H9 (cell line): Measurements from ENCODE around the gene SLC17A2. TPM values are rescaled to one million over a fixed set of nuclear protein-coding genes. Genes with fewer than 3 reads are reported as not detected.
A peak's percentile ranks its signal among the peaks of the same experiment; 100 is the strongest.

Source experiments
- DNase-seq: peaks from one replicate; pipeline ENCODE4 v3.0.0-alpha.2; 2017
- H2AFZ ChIP-seq: one replicate; pipeline ENCODE4 v1.6.1; 2013; ENCODE audit warnings: mild to moderate bottlenecking, low read length, control low read depth, moderate library complexity
- H2AK5ac ChIP-seq: 2 replicates; pipeline ENCODE4 v1.6.1; 2013; ENCODE audit warnings: low read length, control low read depth, mixed read lengths; ENCODE audit not compliant: insufficient read length
- H2BK120ac ChIP-seq: one replicate; pipeline ENCODE4 v1.6.1; 2013; ENCODE audit warnings: low read depth, mild to moderate bottlenecking, low read length, control low read depth, inconsistent platforms; ENCODE audit not compliant: poor library complexity, severe bottlenecking
- H2BK12ac ChIP-seq: 2 replicates; pipeline ENCODE4 v1.6.1; 2013; ENCODE audit warnings: low read length, control low read depth, mixed read lengths, low read depth; ENCODE audit not compliant: insufficient read length
- H2BK15ac ChIP-seq: 2 replicates; pipeline ENCODE4 v1.6.1; 2013; ENCODE audit warnings: low read depth, low read length, control low read depth
- H2BK20ac ChIP-seq: one replicate; pipeline ENCODE4 v1.6.1; 2013; ENCODE audit warnings: low read depth, mild to moderate bottlenecking, low read length, control low read depth, inconsistent platforms; ENCODE audit not compliant: poor library complexity, severe bottlenecking
- H2BK5ac ChIP-seq: 2 replicates; pipeline ENCODE4 v1.6.1; 2013; ENCODE audit warnings: low read length, control low read depth, mixed read lengths; ENCODE audit not compliant: insufficient read length
- H3K14ac ChIP-seq: 2 replicates; pipeline ENCODE4 v1.6.1; 2013; ENCODE audit warnings: low read length, control low read depth; ENCODE audit not compliant: insufficient read depth
- H3K18ac ChIP-seq: 2 replicates; pipeline ENCODE4 v1.6.1; 2013; ENCODE audit warnings: low read depth, mild to moderate bottlenecking, mixed read lengths, low read length, control low read depth; ENCODE audit not compliant: insufficient read length
- H3K23ac ChIP-seq: 2 replicates; pipeline ENCODE4 v1.6.1; 2013; ENCODE audit warnings: low read length, control low read depth, mixed read lengths, low read depth; ENCODE audit not compliant: insufficient read length
- H3K23me2 ChIP-seq: 2 replicates; pipeline ENCODE4 v1.6.1; 2013; ENCODE audit warnings: low read depth, mild to moderate bottlenecking, mixed read lengths, low read length, control low read depth; ENCODE audit not compliant: insufficient read length, poor library complexity, severe bottlenecking
- H3K27ac ChIP-seq: 2 replicates; pipeline ENCODE4 v1.5.1; 2013; ENCODE audit warnings: low read length, control low read depth, mixed read lengths, low read depth; ENCODE audit not compliant: insufficient read length
- H3K27me3 ChIP-seq: 2 replicates; pipeline ENCODE4 v1.6.1; 2013; ENCODE audit warnings: low read length, control low read depth, inconsistent platforms; ENCODE audit not compliant: insufficient read depth
- H3K4ac ChIP-seq: 2 replicates; pipeline ENCODE4 v1.6.1; 2013; ENCODE audit warnings: low read depth, mild to moderate bottlenecking, control low read depth, inconsistent platforms, low read length, moderate library complexity
- H3K4me1 ChIP-seq: 2 replicates; pipeline ENCODE4 v1.6.1; 2013; ENCODE audit warnings: low read length, control low read depth, inconsistent platforms; ENCODE audit not compliant: insufficient read depth
- H3K4me2 ChIP-seq: 2 replicates; pipeline ENCODE4 v1.6.1; 2013; ENCODE audit warnings: low read length, control low read depth, mixed read lengths; ENCODE audit not compliant: insufficient read length, insufficient read depth
- H3K56ac ChIP-seq: 2 replicates; pipeline ENCODE4 v1.6.1; 2013; ENCODE audit warnings: low read depth, mild to moderate bottlenecking, mixed read lengths, low read length, control low read depth; ENCODE audit not compliant: insufficient read length
- H3K79me1 ChIP-seq: 2 replicates; pipeline ENCODE4 v1.6.1; 2013; ENCODE audit warnings: low read depth, mild to moderate bottlenecking, moderate library complexity, low read length, control low read depth, inconsistent platforms; ENCODE audit not compliant: insufficient read depth, poor library complexity, severe bottlenecking
- H3K79me2 ChIP-seq: 2 replicates; pipeline ENCODE4 v1.6.1; 2013; ENCODE audit warnings: low read length, control low read depth, inconsistent platforms; ENCODE audit not compliant: insufficient read depth
- H3K9ac ChIP-seq: 2 replicates; pipeline ENCODE4 v1.6.1; 2013; ENCODE audit warnings: low read length, control low read depth, mixed read lengths; ENCODE audit not compliant: insufficient read length; ENCODE audit errors: extremely low read depth
- H3K9me3 ChIP-seq: one replicate; pipeline ENCODE4 v1.6.1; 2013; ENCODE audit warnings: low read depth, low read length, inconsistent platforms; ENCODE audit not compliant: control insufficient read depth
- H3T11ph ChIP-seq: one replicate; pipeline ENCODE4 v1.6.1; 2013; ENCODE audit warnings: mild to moderate bottlenecking, low read length, control low read depth, inconsistent platforms
- H4K20me1 ChIP-seq: one replicate; pipeline ENCODE4 v1.6.1; 2013; ENCODE audit not compliant: control insufficient read depth, insufficient read length, insufficient read depth
- H4K5ac ChIP-seq: 2 replicates; pipeline ENCODE4 v1.6.1; 2013; ENCODE audit warnings: low read depth, mild to moderate bottlenecking, mixed read lengths, low read length, control low read depth; ENCODE audit not compliant: insufficient read length
- H4K8ac ChIP-seq: replicated peaks from 2 replicates; pipeline ENCODE4 v1.6.1; 2013; ENCODE audit warnings: low read length, control low read depth, mixed read lengths, low read depth; ENCODE audit not compliant: insufficient read length
- H4K91ac ChIP-seq: 2 replicates; pipeline ENCODE4 v1.6.1; 2013; ENCODE audit warnings: low read depth, mild to moderate bottlenecking, moderate library complexity, mixed read lengths, low read length, control low read depth; ENCODE audit not compliant: insufficient read length
- H3K27ac Mint-ChIP-seq, 3 experiments: 2 replicates in 2 of 3; 3 replicates in 1 of 3; pipeline ENCODE4 v1.8.0; 2020 to 2021; ENCODE audit warnings: mixed read lengths in 3 of 3, mild to moderate bottlenecking in 1 of 3, moderate library complexity in 1 of 3
- H3K27me3 Mint-ChIP-seq: 2 replicates; pipeline ENCODE4 v1.8.0; 2021; ENCODE audit warnings: low read depth, mild to moderate bottlenecking, moderate library complexity, mixed read lengths
- H3K36me3 Mint-ChIP-seq, 3 experiments: 2 replicates in 2 of 3; 3 replicates in 1 of 3; pipeline ENCODE4 v1.8.0; 2020 to 2021; ENCODE audit warnings: low read depth in 3 of 3, mixed read lengths in 3 of 3; ENCODE audit not compliant: insufficient read depth in 1 of 3
- H3K4me1 Mint-ChIP-seq, 2 experiments: 2 replicates each; pipeline ENCODE4 v1.8.0; 2020; ENCODE audit warnings: mixed read lengths in 2 of 2
- H3K4me3 Mint-ChIP-seq, 2 experiments: 2 replicates in 1 of 2; 3 replicates in 1 of 2; pipeline ENCODE4 v1.8.0; 2020 to 2021; ENCODE audit warnings: mild to moderate bottlenecking in 2 of 2, mixed read lengths in 2 of 2, moderate library complexity in 1 of 2
- H3K9me3 Mint-ChIP-seq, 2 experiments: 2 replicates in 1 of 2; 3 replicates in 1 of 2; pipeline ENCODE4 v1.8.0; 2020; ENCODE audit warnings: mild to moderate bottlenecking in 2 of 2, mixed read lengths in 2 of 2, moderate library complexity in 1 of 2
- WGBS: extraction: QIAGEN DNeasy Blood & Tissue Kit; methylation state at CpG from one replicate; pipeline ENCODE4 v1.1.7; 2013; ENCODE audit warnings: missing lambda C conversion rate, low lambda C conversion rate, mixed read lengths; ENCODE audit not compliant: insufficient read length; ENCODE audit errors: extremely low coverage; 5-methylcytosine and 5-hydroxymethylcytosine counted together
- long read RNA-seq: library from polyadenylated mRNA; unstranded; transcript quantifications from one replicate; pipeline ENCODE4 v2.0.0, GENCODE V29; 2020
- total RNA-seq: library from RNA; stranded (reverse); gene quantifications from 2 replicates; pipeline ENCODE4 v1.2.1, GENCODE V29; 2021
- TF ChIP-seq, protein P1 (sequence below): fragments of 200-600 bp; sonication (generic); conservative IDR thresholded peaks from 3 replicates; pipeline ENCODE4 v1.8.0; 2021; ENCODE audit warnings: antibody characterized with exemption, mild to moderate bottlenecking

Gene SLC17A2, protein sequence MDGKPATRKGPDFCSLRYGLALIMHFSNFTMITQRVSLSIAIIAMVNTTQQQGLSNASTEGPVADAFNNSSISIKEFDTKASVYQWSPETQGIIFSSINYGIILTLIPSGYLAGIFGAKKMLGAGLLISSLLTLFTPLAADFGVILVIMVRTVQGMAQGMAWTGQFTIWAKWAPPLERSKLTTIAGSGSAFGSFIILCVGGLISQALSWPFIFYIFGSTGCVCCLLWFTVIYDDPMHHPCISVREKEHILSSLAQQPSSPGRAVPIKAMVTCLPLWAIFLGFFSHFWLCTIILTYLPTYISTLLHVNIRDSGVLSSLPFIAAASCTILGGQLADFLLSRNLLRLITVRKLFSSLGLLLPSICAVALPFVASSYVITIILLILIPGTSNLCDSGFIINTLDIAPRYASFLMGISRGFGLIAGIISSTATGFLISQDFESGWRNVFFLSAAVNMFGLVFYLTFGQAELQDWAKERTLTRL
- not detected in 2 replicates for total RNA-seq
- long read RNA-seq, result 0 reads

DNA sequence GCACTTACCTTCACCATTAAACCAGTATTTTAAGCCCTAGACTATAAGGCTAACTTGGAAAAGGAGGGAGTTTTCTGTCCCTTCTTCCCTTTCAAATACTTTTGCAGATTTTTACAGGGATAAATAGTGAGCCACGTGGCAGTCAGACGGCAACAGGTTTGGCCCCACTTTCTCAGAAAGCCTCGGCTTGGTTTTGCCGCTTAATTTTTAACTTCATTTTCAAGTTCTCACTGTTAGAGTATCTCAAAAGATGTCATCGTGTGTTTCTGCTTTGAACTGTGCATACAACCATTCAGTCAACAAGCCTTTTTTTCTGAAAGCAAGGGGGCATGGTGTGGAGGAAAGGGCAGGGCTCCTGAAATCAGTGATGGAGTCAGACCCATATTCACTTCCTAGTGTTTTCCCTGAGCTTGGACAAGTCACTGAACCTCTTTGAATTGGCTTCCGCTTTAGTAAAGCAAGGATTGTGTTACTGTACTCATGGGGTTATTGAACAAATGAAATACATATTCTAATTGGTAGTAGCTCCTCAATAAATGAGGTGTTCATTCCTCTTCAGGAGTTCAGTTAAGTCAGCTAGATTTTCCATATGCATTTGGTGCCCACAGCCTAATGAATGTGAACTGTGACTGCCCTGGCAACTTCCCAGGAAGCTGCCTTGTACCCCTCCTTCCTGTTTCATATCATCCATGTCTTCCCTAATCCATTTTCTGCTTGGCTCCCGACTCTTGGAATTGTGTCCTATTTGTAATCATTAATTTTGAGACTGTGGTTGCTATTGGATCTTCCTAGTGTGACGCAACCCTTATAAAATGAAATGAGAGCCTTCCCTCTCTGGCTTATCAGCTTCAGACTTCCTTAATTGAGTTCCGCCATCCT is at the start of gene SLC17A2:
TSS of gene SLC17A2 (minus strand) at position 160 of the 879 bp plus-strand sequence. CDS start 4,895 bp downstream, outside the sequence.
- H4K91ac ChIP-seq, result no peak within 1 kb of the TSS
- no peak within 1 kb of the TSS for H3K23ac ChIP-seq
- no peaks in the 10 kb centered on the region for H3K9me3 Mint-ChIP-seq
- no peaks in the 10 kb centered on the region for H3K36me3 Mint-ChIP-seq
- H3K4me1 ChIP-seq, result no peaks in the 10 kb centered on the region
- no peaks in the 10 kb centered on the region for H3K27me3 ChIP-seq
- H4K5ac ChIP-seq, result no peak within 1 kb of the TSS
- H3K27ac Mint-ChIP-seq, result peak within 1 kb of the TSS in 1 of 3 experiments; percentile 67; a peak in 1 of 7 replicates
- TF ChIP-seq, protein P1, sequence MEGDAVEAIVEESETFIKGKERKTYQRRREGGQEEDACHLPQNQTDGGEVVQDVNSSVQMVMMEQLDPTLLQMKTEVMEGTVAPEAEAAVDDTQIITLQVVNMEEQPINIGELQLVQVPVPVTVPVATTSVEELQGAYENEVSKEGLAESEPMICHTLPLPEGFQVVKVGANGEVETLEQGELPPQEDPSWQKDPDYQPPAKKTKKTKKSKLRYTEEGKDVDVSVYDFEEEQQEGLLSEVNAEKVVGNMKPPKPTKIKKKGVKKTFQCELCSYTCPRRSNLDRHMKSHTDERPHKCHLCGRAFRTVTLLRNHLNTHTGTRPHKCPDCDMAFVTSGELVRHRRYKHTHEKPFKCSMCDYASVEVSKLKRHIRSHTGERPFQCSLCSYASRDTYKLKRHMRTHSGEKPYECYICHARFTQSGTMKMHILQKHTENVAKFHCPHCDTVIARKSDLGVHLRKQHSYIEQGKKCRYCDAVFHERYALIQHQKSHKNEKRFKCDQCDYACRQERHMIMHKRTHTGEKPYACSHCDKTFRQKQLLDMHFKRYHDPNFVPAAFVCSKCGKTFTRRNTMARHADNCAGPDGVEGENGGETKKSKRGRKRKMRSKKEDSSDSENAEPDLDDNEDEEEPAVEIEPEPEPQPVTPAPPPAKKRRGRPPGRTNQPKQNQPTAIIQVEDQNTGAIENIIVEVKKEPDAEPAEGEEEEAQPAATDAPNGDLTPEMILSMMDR, result no peak
- H3K14ac ChIP-seq, result no peak within 1 kb of the TSS
- no peak within 1 kb of the TSS for H4K8ac ChIP-seq
- no peaks in the 10 kb centered on the region for H3K4me1 Mint-ChIP-seq
- no peak within 1 kb of the TSS for H2BK120ac ChIP-seq
- H3K4ac ChIP-seq, result no peak within 1 kb of the TSS
- H2AK5ac ChIP-seq, result no peak within 1 kb of the TSS
- DNase-seq, result no peak
- H4K20me1 ChIP-seq, result no peaks in the 10 kb centered on the region
- no peak within 1 kb of the TSS for H2BK12ac ChIP-seq
- no peak within 1 kb of the TSS for H2BK20ac ChIP-seq
- no peak within 1 kb of the TSS for H3K18ac ChIP-seq
- no peak within 1 kb of the TSS for H3T11ph ChIP-seq
- no peaks in the 10 kb centered on the region for H3K79me2 ChIP-seq
- no peaks in the 10 kb centered on the region; the same call in 1 of the 2 replicates for H3K27me3 Mint-ChIP-seq
- H3K79me1 ChIP-seq, result no peaks in the 10 kb centered on the region
- no peak within 1 kb of the TSS for H3K4me2 ChIP-seq
- no peaks in the 10 kb centered on the region for H3K23me2 ChIP-seq
- H3K9ac ChIP-seq, result no peak within 1 kb of the TSS
- no peak within 1 kb of the TSS for H2BK15ac ChIP-seq
- WGBS, result no CpG with 5 or more reads among the region's 9 CpGs
- H3K4me3 Mint-ChIP-seq, result no peak within 1 kb of the TSS
- H2BK5ac ChIP-seq, result no peak within 1 kb of the TSS
- H3K56ac ChIP-seq, result no peak within 1 kb of the TSS
- H2AFZ ChIP-seq, result no peak within 1 kb of the TSS
- H3K9me3 ChIP-seq, result no peaks in the 10 kb centered on the region
- no peak within 1 kb of the TSS for H3K27ac ChIP-seq
